Osteocyte (in vitro differentiated cells): ENCODE data around the gene PPP1R13L. TPM values are rescaled to one million over a fixed set of nuclear protein-coding genes. Genes with fewer than 3 reads are reported as not detected.

Experiments used
- DNase-seq: peaks from one replicate; pipeline ENCODE4 v3.0.0; 2021; ENCODE audit warnings: mixed read lengths; ENCODE audit not compliant: unreplicated experiment; ENCODE audit errors: extremely low spot score
- H3K27ac Mint-ChIP-seq: one replicate; pipeline ENCODE4 v1.8.0; 2021; ENCODE audit warnings: mild to moderate bottlenecking, mixed read lengths; ENCODE audit not compliant: unreplicated experiment
- H3K27me3 Mint-ChIP-seq: one replicate; pipeline ENCODE4 v1.8.0; 2021; ENCODE audit warnings: mixed read lengths; ENCODE audit not compliant: unreplicated experiment
- H3K36me3 Mint-ChIP-seq: one replicate; pipeline ENCODE4 v1.8.0; 2021; ENCODE audit warnings: mixed read lengths; ENCODE audit not compliant: unreplicated experiment
- H3K4me1 Mint-ChIP-seq: one replicate; pipeline ENCODE4 v1.8.0; 2021; ENCODE audit warnings: mixed read lengths; ENCODE audit not compliant: unreplicated experiment
- H3K4me3 Mint-ChIP-seq: one replicate; pipeline ENCODE4 v1.8.0; 2021; ENCODE audit warnings: mild to moderate bottlenecking, moderate library complexity, mixed read lengths; ENCODE audit not compliant: unreplicated experiment
- H3K9me3 Mint-ChIP-seq: one replicate; pipeline ENCODE4 v1.8.0; 2021; ENCODE audit warnings: mixed read lengths; ENCODE audit not compliant: unreplicated experiment
- CTCF ChIP-seq: fragments of 200-600 bp; sonication (generic); IDR thresholded peaks from 2 replicates; pipeline ENCODE4 v1.5.0; 2021; ENCODE audit warnings: antibody characterized with exemption, mild to moderate bottlenecking, moderate library complexity
- total RNA-seq: library from RNA; stranded (reverse); gene quantifications from 2 replicates; pipeline ENCODE4 v1.2.1, GENCODE V29; 2021

PPP1R13L gene
- total RNA-seq, 1 donor from 2014 or later, result 53.5 TPM

DNA sequence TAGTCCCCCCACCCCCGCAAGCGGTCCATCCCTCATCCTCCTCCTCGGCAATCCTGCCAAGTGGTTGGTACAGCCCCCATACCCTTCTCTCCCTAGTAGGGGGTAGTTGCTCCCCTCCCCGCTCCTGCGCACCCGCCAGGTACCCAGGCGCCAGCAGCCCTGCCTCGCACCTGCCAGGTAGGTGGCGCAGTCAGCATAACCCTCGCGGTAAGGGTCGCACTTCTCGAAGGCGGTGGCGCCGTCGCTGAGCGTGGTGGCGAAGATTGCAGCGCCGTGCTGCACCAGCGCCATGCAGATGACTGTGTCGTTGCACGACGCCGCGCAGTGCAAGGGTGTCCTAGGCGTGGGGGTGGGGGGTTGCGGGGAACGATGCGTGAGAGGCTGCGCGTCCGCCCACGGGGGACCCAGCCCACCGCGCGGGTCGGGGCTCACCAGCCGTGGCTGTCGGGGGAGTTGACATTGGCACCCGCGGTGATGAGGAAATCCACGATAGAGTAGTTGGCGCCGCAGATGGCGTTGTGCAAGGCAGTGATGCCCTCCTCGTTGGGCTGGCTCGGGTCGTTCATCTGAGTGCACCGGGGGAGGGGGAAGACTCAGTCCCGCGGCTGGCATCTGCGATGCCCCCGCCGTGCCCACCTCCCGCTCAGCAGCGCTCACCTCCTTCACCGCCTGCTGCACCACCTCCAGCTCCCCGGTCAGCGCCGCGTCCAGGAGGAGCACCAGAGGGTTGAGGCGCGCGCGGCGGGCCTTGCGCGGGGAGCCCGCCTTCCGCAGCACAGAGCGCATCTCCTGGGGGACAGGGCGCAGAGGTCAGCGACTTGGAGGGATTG, 19.3 kb downstream of the PPP1R13L start:
- Mint-ChIP-seq H3K4me3 (no peak overlapping the region), H3K27ac (no peak overlapping the region), H3K9me3 (no peaks in the 10 kb centered on the region), H3K27me3 (no peaks in the 10 kb centered on the region), H3K4me1 (peaks cover 2% of the 10 kb centered on the region), H3K36me3 (peaks cover 1% of the 10 kb centered on the region)
- DNase-seq, result no peak
- TF ChIP-seq CTCF, result no peak

DNA sequence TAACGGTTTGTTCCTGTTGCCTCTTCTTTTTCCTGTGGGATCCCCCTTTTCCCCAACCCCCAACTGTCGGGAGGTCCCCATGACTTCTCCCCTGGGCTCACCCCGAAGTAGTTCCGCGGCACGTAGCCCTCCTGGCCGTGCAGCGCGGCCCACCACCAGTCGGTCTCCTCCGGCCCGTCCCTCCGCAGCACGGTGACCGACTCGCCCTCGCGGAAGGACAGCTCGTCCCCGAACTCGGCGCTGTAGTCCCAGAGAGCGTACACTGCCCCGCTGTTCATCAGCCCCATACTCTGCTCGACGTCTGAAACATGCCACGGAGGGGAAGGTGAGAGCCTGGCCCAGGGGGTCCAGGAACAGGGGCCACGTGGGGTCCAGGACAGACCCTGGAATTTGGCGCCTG, 22.4 kb downstream of the PPP1R13L start:
- no peak for TF ChIP-seq CTCF
- no peak overlapping the region for H3K4me3 Mint-ChIP-seq
- no peaks in the 10 kb centered on the region for H3K27me3 Mint-ChIP-seq
- H3K36me3 Mint-ChIP-seq, result no peaks in the 10 kb centered on the region
- H3K9me3 Mint-ChIP-seq, result no peaks in the 10 kb centered on the region
- H3K4me1 Mint-ChIP-seq, result peaks cover 12% of the 10 kb centered on the region
- no peak overlapping the region for H3K27ac Mint-ChIP-seq
- no peak for DNase-seq

DNA sequence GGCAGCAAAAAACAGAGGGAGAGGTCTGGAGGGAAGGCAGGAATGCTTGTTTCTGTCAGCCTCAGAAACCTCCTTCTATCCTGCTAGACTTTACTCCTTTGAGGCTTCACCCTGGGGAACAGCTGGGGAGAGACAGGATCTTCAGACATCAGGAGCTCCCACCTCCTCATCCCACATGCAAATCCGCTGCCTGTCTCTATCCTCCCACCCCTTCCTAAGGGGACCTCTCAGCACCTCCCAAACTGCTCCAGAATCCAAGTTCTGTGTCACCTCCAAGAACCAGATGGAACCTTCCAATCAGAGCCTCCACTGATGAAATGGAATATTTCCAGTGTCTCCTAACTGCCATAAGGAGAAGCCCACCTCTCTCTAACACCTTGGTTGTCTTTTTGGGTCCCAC, 24.8 kb downstream of the PPP1R13L start:
- H3K36me3 Mint-ChIP-seq, result no peaks in the 10 kb centered on the region
- H3K27ac Mint-ChIP-seq, result peak overlapping the region; percentile 32
- peaks cover 23% of the 10 kb centered on the region for H3K4me1 Mint-ChIP-seq
- no peak for DNase-seq
- no peak overlapping the region for H3K4me3 Mint-ChIP-seq
- H3K27me3 Mint-ChIP-seq, result no peaks in the 10 kb centered on the region
- no peaks in the 10 kb centered on the region for H3K9me3 Mint-ChIP-seq
- TF ChIP-seq CTCF, result no peak

DNA sequence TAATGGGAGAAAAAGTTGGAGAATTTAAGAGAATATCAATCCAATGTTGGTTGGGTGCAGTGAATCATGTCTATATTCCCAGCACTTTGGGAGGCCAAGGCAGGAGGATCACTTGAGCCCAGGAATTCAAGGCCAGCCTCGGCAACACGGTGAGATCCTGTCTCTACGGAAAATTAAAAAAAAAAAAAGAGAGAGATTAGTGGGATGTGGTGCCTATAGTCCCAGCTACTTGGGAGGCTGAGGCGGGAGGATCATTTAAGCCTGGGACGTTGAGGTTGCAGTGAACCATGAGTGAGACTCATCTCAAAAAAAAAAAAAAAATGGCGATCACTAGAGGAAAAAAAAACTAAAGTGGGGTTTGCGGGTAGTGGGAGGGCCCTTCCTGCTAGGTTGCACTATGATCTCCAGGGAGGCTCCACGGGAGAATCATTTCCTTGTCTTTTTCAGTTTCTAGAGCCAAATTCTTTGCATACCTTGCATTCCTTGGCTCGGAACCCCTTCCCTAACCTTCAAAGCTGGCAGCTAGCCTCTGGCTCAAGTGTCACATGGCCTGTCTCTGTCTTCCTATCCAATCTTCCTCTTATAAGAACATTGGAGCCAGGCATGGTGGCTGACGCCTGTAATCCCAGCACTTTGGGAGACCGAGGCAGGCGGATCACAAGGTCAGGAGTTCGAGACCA, 28.7 kb downstream of the PPP1R13L start:
- DNase-seq, result no peak

More for the DNA sequence above, 28.7 kb downstream of the PPP1R13L start:
- Mint-ChIP-seq H3K4me3 (no peak overlapping the region), H3K36me3 (no peaks in the 10 kb centered on the region), H3K4me1 (peaks cover 26% of the 10 kb centered on the region), H3K9me3 (no peaks in the 10 kb centered on the region), H3K27me3 (no peaks in the 10 kb centered on the region), H3K27ac (peak overlapping the region; percentile 85)
- no peak for TF ChIP-seq CTCF
